Skin of body (tissue), 2 donors: ENCODE measurements around the gene ATP8B4. TPM values are rescaled to one million over a fixed set of nuclear protein-coding genes. Genes with fewer than 3 reads are reported as not detected.

Experiments
- DNase-seq: peaks from one replicate; lab custom pipeline; 2025; lab: John Stamatoyannopoulos, UW
- total RNA-seq: library from RNA; depleted of rRNA; stranded (reverse); fragments of >200 nt; gene quantifications from one replicate; pipeline ENCODE4 v1.2.3, GENCODE V29; 2014

Gene ATP8B4
- total RNA-seq, 1 donor from 2014 or later: 19.5 TPM

DNA sequence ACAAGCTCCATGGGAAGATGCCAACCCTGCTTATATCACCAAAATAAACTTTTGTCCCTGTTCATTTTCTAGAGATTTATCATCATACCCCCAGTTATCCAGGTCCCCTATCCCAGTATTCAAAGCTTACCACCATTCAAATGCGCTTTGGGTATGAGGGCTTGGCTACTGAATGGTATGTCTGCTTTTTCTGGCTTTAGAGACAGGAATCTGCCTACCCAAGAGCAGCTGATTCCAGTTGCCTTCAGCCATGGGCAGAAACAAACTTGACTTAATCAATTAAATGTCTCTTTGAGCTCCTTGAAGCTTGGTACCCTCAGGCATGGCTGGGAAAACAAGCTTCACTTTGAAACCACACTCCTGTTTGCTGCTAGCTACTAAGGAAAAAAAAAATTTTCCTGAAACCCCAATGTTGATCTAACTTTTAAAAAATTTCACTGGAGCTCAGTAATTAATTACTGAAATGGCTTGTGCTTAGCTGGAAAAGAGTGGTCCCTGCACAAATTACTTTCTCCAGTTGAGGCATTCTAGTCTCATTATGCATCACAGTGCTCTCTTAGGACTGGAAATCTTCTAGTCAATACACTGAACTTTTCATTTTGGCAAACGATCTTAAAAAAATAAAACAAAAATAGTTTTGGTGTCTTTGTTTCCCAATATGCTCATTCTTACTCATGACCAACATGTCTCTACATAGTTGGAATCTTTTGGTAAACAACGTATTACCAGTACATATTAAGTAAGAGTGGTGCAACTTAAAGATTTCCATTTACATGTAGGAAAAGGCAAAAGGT, 255.4 kb downstream of the ATP8B4 start:
- DNase-seq: no peak

GRCh38 chr15:49860101-49860500, 258.9 kb downstream of the ATP8B4 start:
- peak; percentile 6 for DNase-seq

GRCh38 chr15:49857496-49858475, 261.2 kb downstream of the ATP8B4 start:
- DNase-seq: peak; percentile 88

DNA sequence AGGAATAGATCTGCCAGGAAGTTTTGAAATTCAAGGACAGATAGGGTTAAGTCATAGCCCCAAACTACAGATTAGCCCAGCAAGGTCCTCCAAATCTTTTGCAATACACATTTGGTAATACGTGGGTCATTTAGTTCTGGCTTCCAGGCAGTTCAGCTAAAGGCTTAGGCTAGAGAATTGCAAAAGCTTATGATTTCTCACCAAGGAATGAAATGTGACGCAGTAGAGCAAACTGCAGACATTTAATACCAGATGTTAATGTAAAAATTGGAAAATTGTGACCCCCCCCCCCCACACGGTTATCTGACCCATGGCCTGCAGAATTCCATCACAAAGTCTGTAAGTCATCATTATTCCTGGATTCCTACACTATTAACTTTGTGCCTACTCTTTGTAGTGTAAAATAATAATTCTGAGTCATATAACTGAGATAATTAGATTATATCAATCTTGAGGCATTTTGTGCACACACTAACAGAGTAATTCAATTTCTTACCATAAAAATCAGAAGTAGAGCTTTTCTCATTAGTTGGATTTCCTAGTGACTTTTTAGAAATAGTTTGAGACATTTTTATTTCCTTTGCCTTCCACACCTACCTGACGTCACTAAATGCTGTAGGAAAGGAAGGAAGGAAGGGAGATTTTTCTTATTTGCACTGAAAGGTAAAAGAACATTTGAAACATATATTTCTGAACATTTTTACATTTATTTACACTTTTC, 263.0 kb downstream of the ATP8B4 start:
- peak; percentile 60 for DNase-seq

- no peak for DNase-seq
Measured at GRCh38 chr15:49852756-49853155, 266.3 kb downstream of the ATP8B4 start.

DNA sequence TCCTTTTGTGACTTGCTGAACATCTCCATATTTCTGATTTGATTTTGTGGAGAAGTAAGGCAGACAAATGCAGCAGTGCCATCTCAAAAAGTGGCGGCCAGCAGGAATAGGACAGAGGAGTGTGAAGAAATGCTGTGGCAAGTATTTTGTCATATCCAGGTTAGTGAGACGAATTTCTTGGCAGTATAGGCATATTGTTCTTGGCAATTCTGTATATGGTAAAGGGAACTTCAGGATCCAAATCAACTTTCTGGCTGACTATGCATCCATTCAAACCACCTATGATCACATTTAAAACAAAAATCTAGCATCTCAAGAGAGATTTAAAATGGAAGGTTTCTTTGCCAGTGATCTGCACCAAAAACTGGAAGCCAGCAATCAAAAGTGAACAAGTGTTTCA, 270.2 kb downstream of the ATP8B4 start:
- DNase-seq: no peak

- peak; percentile 28 for DNase-seq
Measured at GRCh38 chr15:49848282-49848724, 270.7 kb downstream of the ATP8B4 start.

- no peak for DNase-seq
Measured at GRCh38 chr15:49847423-49848281, 271.4 kb downstream of the ATP8B4 start.

- no peak for DNase-seq
Measured at GRCh38 chr15:49844390-49844789, 274.6 kb downstream of the ATP8B4 start.

GRCh38 chr15:49843725-49844124, 275.3 kb downstream of the ATP8B4 start:
- DNase-seq: no peak

DNA sequence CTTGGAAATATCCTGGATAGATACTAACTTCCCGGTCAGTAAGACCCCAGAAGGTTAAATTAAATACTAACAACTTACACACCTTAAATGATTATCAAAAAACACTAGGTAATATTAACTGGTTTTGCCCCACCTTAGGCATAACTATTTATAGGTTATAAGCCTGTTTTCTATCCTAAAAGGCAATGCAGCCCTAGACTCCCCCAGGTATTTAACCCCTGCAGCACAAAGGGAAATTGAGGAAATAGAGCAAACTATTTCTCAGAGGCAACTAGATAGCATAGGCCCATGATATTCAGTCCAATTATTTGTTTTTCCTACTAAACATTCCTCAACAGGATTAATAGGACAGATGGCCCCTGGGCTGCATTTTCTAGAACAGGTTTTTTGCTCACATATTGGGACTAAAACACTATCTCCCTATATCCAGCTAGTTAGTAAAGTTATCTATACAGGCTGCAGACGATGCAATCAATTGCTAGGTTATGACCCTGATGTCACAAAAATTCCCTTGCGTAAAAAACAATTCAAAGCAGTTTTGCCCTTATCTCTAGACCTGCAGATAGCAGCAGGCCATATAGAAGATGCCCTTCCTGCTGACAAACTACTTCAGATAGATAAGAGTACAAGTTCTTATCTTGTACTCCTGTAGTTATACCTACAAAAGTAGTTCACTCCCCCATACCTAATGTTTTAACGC, 276.9 kb downstream of the ATP8B4 start:
- no peak for DNase-seq

- DNase-seq: no peak
Measured at GRCh38 chr15:49832511-49832910, 286.5 kb downstream of the ATP8B4 start.

GRCh38 chr15:49831206-49831965, 287.6 kb downstream of the ATP8B4 start:
- DNase-seq: peak; percentile 72

DNA sequence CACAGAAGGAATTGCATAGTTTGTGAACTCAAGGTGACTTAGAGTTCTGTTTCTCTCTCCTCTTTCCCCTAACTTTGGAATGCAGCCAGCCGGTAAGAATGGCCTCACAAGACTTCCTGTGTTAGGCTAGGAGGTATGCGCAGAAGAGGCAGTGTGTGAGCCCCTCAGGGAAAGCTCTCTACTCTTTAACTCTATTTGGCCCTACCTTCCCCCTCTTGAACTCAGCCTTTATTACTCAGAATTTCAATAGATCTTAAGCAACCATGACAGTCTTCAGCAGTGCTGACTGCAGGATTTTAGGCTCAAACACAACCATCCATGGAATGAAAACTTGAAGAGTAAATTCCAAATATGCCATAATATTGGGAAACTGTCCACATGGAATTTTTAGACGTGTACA, 288.6 kb downstream of the ATP8B4 start:
- DNase-seq: no peak

DNA sequence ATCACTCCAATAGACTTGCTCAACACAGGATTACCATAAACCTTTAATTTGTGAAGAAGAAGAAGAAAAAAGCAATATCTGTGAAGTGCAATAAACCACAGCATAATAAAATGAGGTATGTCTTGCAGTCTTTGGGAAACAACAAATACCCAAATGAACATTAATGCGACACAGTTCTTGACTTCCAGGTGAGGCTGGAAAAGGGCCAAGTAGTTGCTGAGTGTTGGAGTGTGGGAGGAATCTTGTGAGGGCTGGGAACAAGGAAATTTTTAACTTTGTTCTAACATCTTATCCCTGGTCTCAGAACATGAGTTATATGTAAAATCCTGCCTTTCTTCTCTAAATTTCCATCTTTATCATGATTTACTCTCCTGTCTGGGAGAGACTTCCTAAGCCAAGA, 291.7 kb downstream of the ATP8B4 start:
- DNase-seq: no peak

- DNase-seq: no peak
Measured at GRCh38 chr15:49826640-49827234, 292.3 kb downstream of the ATP8B4 start.

- no peak for DNase-seq
Measured at GRCh38 chr15:49824775-49825099, 294.3 kb downstream of the ATP8B4 start.

DNA sequence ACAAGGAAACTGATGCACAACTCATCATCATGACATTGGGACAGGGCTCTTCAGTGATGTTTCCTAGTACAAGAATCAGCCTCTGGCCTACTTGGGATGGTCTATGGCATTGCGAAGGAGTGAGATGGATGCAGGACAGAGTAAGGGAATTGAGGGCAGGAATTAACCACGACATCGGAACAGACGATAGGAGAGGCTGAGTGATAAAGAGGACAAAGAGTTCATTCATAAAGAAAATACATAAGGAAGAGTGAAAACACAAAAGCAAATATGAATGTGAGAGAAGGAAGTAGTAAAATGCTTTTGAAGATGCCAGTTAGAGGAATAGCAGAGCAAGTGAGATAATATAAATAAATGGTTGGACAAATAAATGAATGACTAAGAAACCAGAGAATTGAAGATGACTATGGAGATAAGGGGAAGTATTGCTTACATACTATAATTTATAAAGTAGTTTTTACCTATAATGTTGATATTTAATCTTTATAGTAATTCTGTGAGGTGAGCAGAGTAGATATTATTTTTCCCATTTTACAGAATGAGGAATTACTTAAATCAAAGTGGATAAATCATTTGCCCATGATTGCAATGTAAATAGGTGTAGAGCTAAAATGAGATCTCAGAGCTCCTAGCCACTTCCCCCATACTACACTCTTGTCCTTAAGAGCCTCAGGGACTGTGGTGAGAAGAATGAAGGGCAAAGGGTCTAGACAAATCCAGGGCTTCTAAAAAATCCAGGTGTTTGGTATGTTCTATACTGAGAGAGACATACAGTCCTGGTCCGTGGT, 294.9 kb downstream of the ATP8B4 start:
- DNase-seq: no peak
